HG03469 (cell line): Measurements from ENCODE around the gene CDC14A.

ENCODE experiments used
- ATAC-seq: cut with Tn5 transposase; IDR thresholded peaks from one replicate; pipeline ENCODE4 v1.9.1; 2021; ENCODE audit warnings: mild to moderate bottlenecking, moderate library complexity, moderate number of reproducible peaks; ENCODE audit not compliant: unreplicated experiment

Gene CDC14A

GRCh38 chr1:100441651-100442050, 89.3 kb downstream of the CDC14A start:
- no peak for ATAC-seq

- ATAC-seq = peak; percentile 37
Measured at GRCh38 chr1:100443811-100444571, 91.7 kb downstream of the CDC14A start.

GRCh38 chr1:100445565-100445964, 93.3 kb downstream of the CDC14A start:
- ATAC-seq = no peak

GRCh38 chr1:100448366-100448765, 96.1 kb downstream of the CDC14A start:
- ATAC-seq = no peak

- no peak for ATAC-seq
Measured at GRCh38 chr1:100449477-100449876, 97.2 kb downstream of the CDC14A start.

- peak; percentile 77 for ATAC-seq
Measured at GRCh38 chr1:100452641-100453040, 100.3 kb downstream of the CDC14A start.

GRCh38 chr1:100455478-100456072, 103.3 kb downstream of the CDC14A start:
- no peak for ATAC-seq

GRCh38 chr1:100456880-100457279, 104.6 kb downstream of the CDC14A start:
- no peak for ATAC-seq

GRCh38 chr1:100457683-100458082, 105.4 kb downstream of the CDC14A start:
- no peak for ATAC-seq

GRCh38 chr1:100458661-100459357, 106.5 kb downstream of the CDC14A start:
- no peak for ATAC-seq

- ATAC-seq = peak; percentile 60
Measured at GRCh38 chr1:100459358-100460114, 107.2 kb downstream of the CDC14A start.

GRCh38 chr1:100461222-100461621, 108.9 kb downstream of the CDC14A start:
- no peak for ATAC-seq

GRCh38 chr1:100462326-100463025, 110.2 kb downstream of the CDC14A start:
- ATAC-seq = no peak

- ATAC-seq = peak; percentile 84
Measured at GRCh38 chr1:100463791-100464424, 111.6 kb downstream of the CDC14A start.

- ATAC-seq = no peak
Measured at GRCh38 chr1:100469578-100469977, 117.3 kb downstream of the CDC14A start.

GRCh38 chr1:100474834-100475233, 122.5 kb downstream of the CDC14A start:
- no peak for ATAC-seq

- no peak for ATAC-seq
Measured at GRCh38 chr1:100476735-100477290, 124.5 kb downstream of the CDC14A start.

- no peak for ATAC-seq
Measured at GRCh38 chr1:100478816-100479215, 126.5 kb downstream of the CDC14A start.

- ATAC-seq = no peak
Measured at GRCh38 chr1:100479620-100480338, 127.5 kb downstream of the CDC14A start.
